ENCODE measurements around the gene TMEM125. TPM values are rescaled to one million over a fixed set of nuclear protein-coding genes. Genes with fewer than 3 reads are reported as not detected.

TMEM125 gene
- total RNA-seq, result not detected

- no peak for DNase-seq
These were observed at the start of gene TMEM125 for GRCh38 chr1:43269627-43270375. Gene TMEM125 (plus strand): TSS chr1:43269983. CDS start chr1:43272723, 2,740 bp downstream.

- DNase-seq, result no peak
These were observed 48.6 kb upstream of the TMEM125 start for GRCh38 chr1:43220905-43221778.

- DNase-seq, result no peak
These were observed 48.0 kb upstream of the TMEM125 start for GRCh38 chr1:43221797-43222196.

- no peak for DNase-seq
These were observed 46.9 kb upstream of the TMEM125 start for GRCh38 chr1:43222879-43223278.

- no peak for DNase-seq
These were observed 44.6 kb upstream of the TMEM125 start for GRCh38 chr1:43225168-43225567.

- peak; percentile 85 for DNase-seq
These were observed 42.5 kb upstream of the TMEM125 start for GRCh38 chr1:43227143-43227764.

GRCh38 chr1:43229826-43230780 lies 39.7 kb upstream of the TMEM125 start:
- DNase-seq, result no peak

GRCh38 chr1:43232074-43232473 lies 37.7 kb upstream of the TMEM125 start:
- no peak for DNase-seq

- no peak for DNase-seq
These were observed 37.3 kb upstream of the TMEM125 start for GRCh38 chr1:43232482-43232881.

- no peak for DNase-seq
These were observed 36.2 kb upstream of the TMEM125 start for GRCh38 chr1:43233631-43234030.

GRCh38 chr1:43234267-43234666 lies 35.5 kb upstream of the TMEM125 start:
- DNase-seq, result no peak

- DNase-seq, result no peak
These were observed 34.7 kb upstream of the TMEM125 start for GRCh38 chr1:43235040-43235439.

GRCh38 chr1:43235451-43236121 lies 34.2 kb upstream of the TMEM125 start:
- no peak for DNase-seq

- no peak for DNase-seq
These were observed 32.7 kb upstream of the TMEM125 start for GRCh38 chr1:43237121-43237520.

GRCh38 chr1:43238085-43238484 lies 31.7 kb upstream of the TMEM125 start:
- DNase-seq, result no peak

GRCh38 chr1:43238991-43239469 lies 30.8 kb upstream of the TMEM125 start:
- no peak for DNase-seq

- no peak for DNase-seq
These were observed 30.3 kb upstream of the TMEM125 start for GRCh38 chr1:43239484-43239883.

GRCh38 chr1:43241413-43241836 lies 28.4 kb upstream of the TMEM125 start:
- DNase-seq, result no peak

- no peak for DNase-seq
These were observed 26.5 kb upstream of the TMEM125 start for GRCh38 chr1:43243299-43243698.

- no peak for DNase-seq
These were observed 23.1 kb upstream of the TMEM125 start for GRCh38 chr1:43246466-43247213.
